HCT116 (cell line): Measurements from ENCODE around the gene IL1R1. TPM values are rescaled to one million over a fixed set of nuclear protein-coding genes. Genes with fewer than 3 reads are reported as not detected.

Experiments
- ATAC-seq: fragments of 200-7000 bp; cut with Tn5 transposase; 2 replicates; pipeline ENCODE4 v1.9.1; 2020; ENCODE audit warnings: mild to moderate bottlenecking, moderate library complexity
- BruUV-seq: library from RNA; stranded (reverse); fragments of 400-500 nt; replicated peaks from 2 replicates; lab custom pipeline; 2021; lab: Mats Ljungman, UMichigan
- CTCF ChIA-PET: fragments of 300-600 bp; sonication (Branson Sonifier 250); formaldehyde crosslinking; loops from one replicate; lab custom pipeline; 2021; ENCODE audit warnings: antibody characterized with exemption; lab: Charles Lee
- POLR2A ChIA-PET: fragments of 300-600, 350-600 bp; sonication (Branson Sonifier 250); formaldehyde crosslinking; loops from one replicate; lab custom pipeline; 2021; ENCODE audit warnings: antibody characterized with exemption; lab: Charles Lee
- RAD21 ChIA-PET, 2 experiments: fragments of 300-600 bp; sonication (Branson Sonifier 250); formaldehyde crosslinking; loops; one replicate each; lab custom pipeline; 2023; ENCODE audit warnings: low total read pairs in 2 of 2; ENCODE audit not compliant: uncharacterized antibody in 2 of 2, unreplicated experiment in 2 of 2, low non-redundant PET in 1 of 2; lab: Charles Lee
- DNase-seq: peaks from one replicate; pipeline ENCODE4 v3.0.0-alpha.2; 2010; ENCODE audit warnings: low read depth, low spot score
- H2AFZ ChIP-seq: fragments of 200-600 bp; shearing (Covaris generic), sonication (generic); 2 replicates; pipeline ENCODE4 v1.6.1; 2017; ENCODE audit warnings: low read depth, mixed run types, mixed read lengths, antibody characterized with exemption, low read length; ENCODE audit not compliant: poor library complexity, severe bottlenecking
- H3K27ac ChIP-seq: 2 replicates; pipeline ENCODE4 v1.5.1; 2012; ENCODE audit warnings: low read depth, low read length
- H3K27me3 ChIP-seq: fragments of 200-600 bp; sonication (generic); 2 replicates; pipeline ENCODE4 v1.6.1; 2016; ENCODE audit warnings: mixed run types, low read length, mixed read lengths; ENCODE audit not compliant: insufficient read depth
- H3K36me3 ChIP-seq, 2 experiments: fragments of 200-500 bp in 1 of 2; fragments of 200-600 bp in 1 of 2; sonication (Bioruptor generic) in 1 of 2; sonication (generic) in 1 of 2; 2 replicates each; pipeline versions ENCODE4 v1.5.1 to v1.6.1; 2014 to 2016; ENCODE audit warnings: low read length in 2 of 2, inconsistent platforms in 1 of 2, mixed read lengths in 1 of 2, mixed run types in 1 of 2; ENCODE audit not compliant: insufficient read depth in 2 of 2, control insufficient read depth in 1 of 2
- H3K4me1 ChIP-seq, 2 experiments: fragments of 200-600 bp in 1 of 2; sonication (generic) in 1 of 2; 2 replicates each; pipeline versions ENCODE4 v1.5.1 to v1.6.1; 2012 to 2017; ENCODE audit warnings: low read length in 2 of 2, inconsistent platforms in 1 of 2, mild to moderate bottlenecking in 1 of 2, mixed read lengths in 1 of 2, mixed run types in 1 of 2, moderate library complexity in 1 of 2; ENCODE audit not compliant: insufficient read depth in 2 of 2, control insufficient read depth in 1 of 2
- H3K4me2 ChIP-seq: fragments of 200-600 bp; sonication (generic); 2 replicates; pipeline ENCODE4 v1.6.1; 2017; ENCODE audit warnings: mixed run types, low read length, mixed read lengths
- H3K4me3 ChIP-seq, 2 experiments: fragments of 200-600 bp in 1 of 2; sonication (generic) in 1 of 2; replicated peaks in 1 of 2; 2 replicates each; pipeline ENCODE4 v1.5.1; 2011 to 2016; ENCODE audit warnings: low read length in 2 of 2, control low read depth in 1 of 2, low read depth in 1 of 2, mild to moderate bottlenecking in 1 of 2, mixed read lengths in 1 of 2, mixed run types in 1 of 2
- H3K79me2 ChIP-seq: fragments of 200-600 bp; sonication (generic); 2 replicates; pipeline ENCODE4 v1.6.1; 2017; ENCODE audit warnings: mild to moderate bottlenecking, mixed run types, low read length, moderate library complexity, mixed read lengths; ENCODE audit not compliant: insufficient read depth
- H3K9ac ChIP-seq: fragments of 200-600 bp; sonication (generic); 2 replicates; pipeline ENCODE4 v1.6.1; 2016; ENCODE audit warnings: low read length, mixed read lengths
- H3K9me2 ChIP-seq: fragments of 200-600 bp; sonication (generic), shearing (Covaris generic); 2 replicates; pipeline ENCODE4 v1.6.1; 2017; ENCODE audit warnings: mixed run types, mild to moderate bottlenecking, moderate library complexity; ENCODE audit not compliant: insufficient read depth
- H3K9me3 ChIP-seq, 2 experiments: fragments of 200-500 bp in 1 of 2; fragments of 200-600 bp in 1 of 2; sonication (Bioruptor generic) in 1 of 2; sonication (generic) in 1 of 2; 2 replicates each; pipeline ENCODE4 v1.6.1; 2014 to 2017; ENCODE audit warnings: low read length in 2 of 2, mixed read lengths in 2 of 2, inconsistent platforms in 1 of 2, low read depth in 1 of 2, mild to moderate bottlenecking in 1 of 2, mixed run types in 1 of 2, moderate library complexity in 1 of 2; ENCODE audit not compliant: control insufficient read depth in 1 of 2, insufficient read depth in 1 of 2
- H4K20me1 ChIP-seq: fragments of 200-600 bp; sonication (generic), shearing (Covaris generic); 2 replicates; pipeline ENCODE4 v1.6.1; 2017; ENCODE audit warnings: mixed run types, mild to moderate bottlenecking, moderate library complexity; ENCODE audit not compliant: insufficient read depth
- CEBPB ChIP-seq: IDR thresholded peaks from 2 replicates; pipeline ENCODE4 v1.6.1; 2012; ENCODE audit warnings: low read depth
- EGR1 ChIP-seq: IDR thresholded peaks from 2 replicates; pipeline ENCODE4 v1.6.1; 2012; ENCODE audit warnings: low read depth
- POLR2AphosphoS5 ChIP-seq: IDR thresholded peaks from 2 replicates; pipeline ENCODE4 v1.6.1; 2011; ENCODE audit warnings: mild to moderate bottlenecking, low read depth, low read length, moderate library complexity
- ZFX ChIP-seq: fragments of 450-650 bp; IDR thresholded peaks from 2 replicates; pipeline ENCODE4 v1.6.1; 2017
- intact Hi-C: fragments of 100-400 bp; cut with micrococcal nuclease; formaldehyde crosslinking; loops from 2 replicates; pipeline ENCODE4 v1.10.0; 2022
- total RNA-seq: library from RNA; stranded (reverse); gene quantifications from one replicate; pipeline ENCODE4 v1.2.1, GENCODE V29; 2021; ENCODE audit not compliant: unreplicated experiment
- TF ChIP-seq, protein P1 (sequence below): IDR thresholded peaks from 2 replicates; pipeline ENCODE4 v1.6.1; 2011; ENCODE audit warnings: mild to moderate bottlenecking, low read length, moderate library complexity; ENCODE audit not compliant: insufficient replicate concordance; ENCODE audit errors: extremely low read depth

IL1R1 gene
- total RNA-seq, 1 experiment from 2014 or later: 5.3 TPM

DNA sequence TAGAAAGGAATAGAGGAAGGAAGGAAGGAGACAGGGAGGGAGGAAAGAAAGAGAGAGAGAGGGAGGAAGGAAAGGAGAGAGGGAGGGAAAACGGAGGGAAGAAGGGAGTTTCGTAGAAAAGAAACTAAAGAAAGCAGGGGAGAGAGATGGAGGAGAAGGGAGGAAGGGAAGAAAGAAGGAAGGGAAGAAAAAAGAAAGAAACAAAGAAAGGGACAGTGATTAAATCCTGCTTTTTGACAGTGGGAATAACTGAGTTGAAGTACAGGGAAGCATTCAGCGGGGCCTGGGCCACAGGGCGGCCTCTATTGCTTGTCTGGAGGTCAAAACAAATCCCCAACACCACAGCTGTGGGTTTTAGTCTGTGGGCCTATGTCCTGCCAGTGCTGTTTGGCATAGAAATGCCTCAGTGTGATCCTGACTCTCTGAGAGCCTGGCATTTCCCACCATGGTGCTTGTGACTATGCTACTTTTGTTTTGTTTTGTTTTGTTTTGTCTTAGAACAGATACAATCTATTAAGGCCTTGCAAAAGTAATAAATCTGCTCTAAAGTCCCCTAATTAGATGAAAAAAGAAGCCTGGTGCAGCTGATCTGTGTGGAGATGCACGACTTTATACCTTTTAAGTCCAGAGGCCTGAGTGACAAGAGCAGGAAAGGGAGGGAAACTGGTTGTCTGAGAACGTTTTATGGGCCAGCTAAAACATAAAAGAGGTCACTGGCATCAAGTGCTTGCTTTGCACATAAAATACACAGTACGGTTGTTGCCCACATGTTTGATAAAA lies 84.3 kb downstream of the IL1R1 start:
- ATAC-seq: no peak
- RAD21 ChIA-PET: no interaction called here
- TF ChIP-seq ZFX (peak; percentile 15; the same call in 1 of the 2 replicates), POLR2AphosphoS5 (no peak), EGR1 (no peak)

DNA sequence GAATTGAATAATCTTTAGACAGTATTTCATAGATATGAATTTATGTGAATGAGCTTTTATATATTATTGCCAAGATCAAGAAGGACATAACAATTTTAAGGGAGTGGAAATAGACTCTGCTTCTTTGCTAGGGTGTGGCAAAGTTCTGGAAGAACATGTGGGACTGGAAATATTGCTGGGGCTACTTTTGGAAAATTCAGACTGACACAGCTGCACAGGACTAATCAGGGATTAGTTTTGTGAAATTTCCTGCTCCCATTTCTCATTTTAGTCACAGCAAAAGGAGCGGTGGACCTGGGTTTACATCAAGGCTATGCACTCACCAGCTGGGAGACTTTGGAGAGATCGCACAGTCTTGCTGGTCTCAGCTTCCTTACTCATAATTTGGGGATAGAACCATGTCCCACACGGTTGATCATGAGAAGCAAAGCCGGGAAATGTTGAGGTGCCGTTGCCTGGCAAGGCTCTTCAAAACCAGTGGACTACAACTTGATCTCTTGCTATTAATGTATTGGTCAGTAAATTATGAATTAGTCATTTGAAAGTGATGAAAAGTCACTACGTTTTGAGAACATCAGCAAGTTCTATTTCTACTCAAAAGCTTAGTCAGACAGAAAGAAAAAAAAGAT lies 86.7 kb downstream of the IL1R1 start:
- H3K4me1 ChIP-seq: peaks cover 15 to 26% of the 10 kb centered on the region in 2 experiments
- no peaks in the 10 kb centered on the region for H3K9me2 ChIP-seq
- H2AFZ ChIP-seq: peak overlapping the region; percentile 13
- no TSS peak for BruUV-seq
- no peaks in the 10 kb centered on the region for H3K27me3 ChIP-seq
- intact Hi-C loops: no loop called here
- ChIA-PET RAD21 (no interaction called here), POLR2A (no interaction called here), CTCF (no interaction called here)
- H3K79me2 ChIP-seq: no peaks in the 10 kb centered on the region
- no peaks in the 10 kb centered on the region for H4K20me1 ChIP-seq
- H3K9me3 ChIP-seq: no peaks in the 10 kb centered on the region
- H3K9ac ChIP-seq: no peak overlapping the region
- H3K4me3 ChIP-seq: no peak overlapping the region
- no peak overlapping the region for H3K4me2 ChIP-seq
- ATAC-seq (no peak), DNase-seq (no peak)
- H3K27ac ChIP-seq: no peak overlapping the region
- H3K36me3 ChIP-seq: no peaks in the 10 kb centered on the region
- no peak for TF ChIP-seq CEBPB
- TF ChIP-seq, protein P1, sequence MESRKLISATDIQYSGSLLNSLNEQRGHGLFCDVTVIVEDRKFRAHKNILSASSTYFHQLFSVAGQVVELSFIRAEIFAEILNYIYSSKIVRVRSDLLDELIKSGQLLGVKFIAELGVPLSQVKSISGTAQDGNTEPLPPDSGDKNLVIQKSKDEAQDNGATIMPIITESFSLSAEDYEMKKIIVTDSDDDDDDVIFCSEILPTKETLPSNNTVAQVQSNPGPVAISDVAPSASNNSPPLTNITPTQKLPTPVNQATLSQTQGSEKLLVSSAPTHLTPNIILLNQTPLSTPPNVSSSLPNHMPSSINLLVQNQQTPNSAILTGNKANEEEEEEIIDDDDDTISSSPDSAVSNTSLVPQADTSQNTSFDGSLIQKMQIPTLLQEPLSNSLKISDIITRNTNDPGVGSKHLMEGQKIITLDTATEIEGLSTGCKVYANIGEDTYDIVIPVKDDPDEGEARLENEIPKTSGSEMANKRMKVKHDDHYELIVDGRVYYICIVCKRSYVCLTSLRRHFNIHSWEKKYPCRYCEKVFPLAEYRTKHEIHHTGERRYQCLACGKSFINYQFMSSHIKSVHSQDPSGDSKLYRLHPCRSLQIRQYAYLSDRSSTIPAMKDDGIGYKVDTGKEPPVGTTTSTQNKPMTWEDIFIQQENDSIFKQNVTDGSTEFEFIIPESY: no peak

More for the DNA sequence above, 84.3 kb downstream of the IL1R1 start:
- no peak for DNase-seq
- peak overlapping the region in 1 of 2 experiments; percentile 39; a peak in 1 of 4 replicates for H3K4me3 ChIP-seq
- H4K20me1 ChIP-seq: no peaks in the 10 kb centered on the region
- no peaks in the 10 kb centered on the region for H3K79me2 ChIP-seq
- no peaks in the 10 kb centered on the region for H3K27me3 ChIP-seq
- BruUV-seq: no TSS peak
- H2AFZ ChIP-seq: peak overlapping the region; percentile 66
- no peaks in the 10 kb centered on the region for H3K9me3 ChIP-seq
- peak overlapping the region; percentile 70 for H3K27ac ChIP-seq
- peaks cover 15 to 26% of the 10 kb centered on the region in 2 experiments for H3K4me1 ChIP-seq
- intact Hi-C loops: no loop called here
- ChIA-PET POLR2A (no interaction called here), CTCF (interaction anchor here (1.0 kb wide), 1 partner anchor 206 kb away, joined by 3 read pairs; no protein-coding TSS in a partner anchor)
- no peaks in the 10 kb centered on the region for H3K9me2 ChIP-seq
- H3K36me3 ChIP-seq: no peaks in the 10 kb centered on the region
- peak overlapping the region; percentile 75 for H3K4me2 ChIP-seq
- peak overlapping the region; percentile 46 for H3K9ac ChIP-seq

Other genes starting within 250 kb of the IL1R1 start
- gene IL1R2, start 150.8 kb upstream of the IL1R1 start, total RNA-seq: 0.52 TPM
- not detected for gene IL1RL2, start 44.3 kb downstream of the IL1R1 start, total RNA-seq
- not detected for gene IL1RL1, start 168.8 kb downstream of the IL1R1 start, total RNA-seq
- 1.5 TPM for gene IL18R1, start 213.1 kb downstream of the IL1R1 start, total RNA-seq